SK-N-SH treated with all-trans-retinoic acid at 6 μM for 48 hours (cell line): Measurements from ENCODE around the gene SNTB2.

ENCODE experiments used
- ATAC-seq: fragments of 200-7000 bp; cut with Tn5 transposase; 3 replicates; pipeline ENCODE4 v1.9.1; 2020; ENCODE audit warnings: mild to moderate bottlenecking, moderate library complexity
- ARNTL ChIP-seq: fragments of 450-650 bp; formaldehyde crosslinking; IDR thresholded peaks from 2 replicates; pipeline ENCODE4 v1.5.0; 2020; ENCODE audit warnings: low read depth, mild to moderate bottlenecking, moderate library complexity, borderline replicate concordance
- BACH2 ChIP-seq: fragments of 250-450 bp; sonication (Bioruptor Pico); IDR thresholded peaks from 2 replicates; pipeline ENCODE4 v1.9.0; 2021; ENCODE audit warnings: mild to moderate bottlenecking, borderline replicate concordance
- CREB5 ChIP-seq: fragments of 250-450 bp; sonication (Bioruptor Pico); IDR thresholded peaks from 2 replicates; pipeline ENCODE4 v1.5.1; 2020; ENCODE audit warnings: low read depth, mild to moderate bottlenecking, moderate library complexity
- CSDC2 ChIP-seq: fragments of 250-450 bp; sonication (Bioruptor Pico); IDR thresholded peaks from 2 replicates; pipeline ENCODE4 v1.5.0; 2020; ENCODE audit warnings: mild to moderate bottlenecking, moderate library complexity
- CSRNP3 ChIP-seq: fragments of 250-450 bp; sonication (Bioruptor Pico); IDR thresholded peaks from 2 replicates; pipeline ENCODE4 v1.5.1; 2021; ENCODE audit warnings: mild to moderate bottlenecking, moderate library complexity
- GLIS3 ChIP-seq: fragments of 250-450 bp; sonication (Bioruptor Pico); IDR thresholded peaks from 2 replicates; pipeline ENCODE4 v1.5.0; 2020; ENCODE audit warnings: mild to moderate bottlenecking, moderate library complexity
- ISL1 ChIP-seq: fragments of 250-450 bp; sonication (Bioruptor Pico); IDR thresholded peaks from 2 replicates; pipeline ENCODE4 v2.1.2; 2022; ENCODE audit warnings: mild to moderate bottlenecking, moderate library complexity
- OSR1 ChIP-seq: fragments of 250-450 bp; sonication (Bioruptor Pico); IDR thresholded peaks from 2 replicates; pipeline ENCODE4 v1.8.0; 2022; ENCODE audit warnings: moderate library complexity, mild to moderate bottlenecking, inconsistent platforms
- PATZ1 ChIP-seq: fragments of 250-450 bp; sonication (Bioruptor Pico); IDR thresholded peaks from 2 replicates; pipeline ENCODE4 v1.8.0; 2020; ENCODE audit warnings: mild to moderate bottlenecking, moderate library complexity, borderline replicate concordance
- POU6F1 ChIP-seq: fragments of 250-450 bp; sonication (Bioruptor Pico); IDR thresholded peaks from 2 replicates; pipeline ENCODE4 v1.8.0; 2021; ENCODE audit warnings: low read depth, mild to moderate bottlenecking, moderate library complexity, borderline replicate concordance
- PPARA ChIP-seq: fragments of 250-450 bp; sonication (Bioruptor Pico); IDR thresholded peaks from 2 replicates; pipeline ENCODE4 v1.5.0; 2020; ENCODE audit warnings: mild to moderate bottlenecking, borderline replicate concordance
- SNAI2 ChIP-seq: fragments of 250-450 bp; sonication (Bioruptor Pico); IDR thresholded peaks from 2 replicates; pipeline ENCODE4 v1.5.0; 2020; ENCODE audit warnings: mild to moderate bottlenecking, moderate library complexity
- TCF4 ChIP-seq: fragments of 250-450 bp; sonication (Bioruptor Pico); IDR thresholded peaks from 2 replicates; pipeline ENCODE4 v1.8.0; 2021; ENCODE audit warnings: mild to moderate bottlenecking, moderate library complexity, borderline replicate concordance
- ZC3H10 ChIP-seq: fragments of 250-450 bp; sonication (Bioruptor Pico); IDR thresholded peaks from 2 replicates; pipeline ENCODE4 v1.5.1; 2021; ENCODE audit warnings: mild to moderate bottlenecking, moderate library complexity
- ZFP3 ChIP-seq: fragments of 250-450 bp; sonication (Bioruptor Pico); IDR thresholded peaks from 2 replicates; pipeline ENCODE4 v1.5.0; 2020; ENCODE audit warnings: mild to moderate bottlenecking, moderate library complexity
- ZFP30 ChIP-seq: fragments of 450-650 bp; formaldehyde crosslinking; IDR thresholded peaks from 2 replicates; pipeline ENCODE4 v1.5.0; 2022; ENCODE audit warnings: mild to moderate bottlenecking, moderate library complexity
- ZNF565 ChIP-seq: fragments of 450-650 bp; formaldehyde crosslinking; conservative IDR thresholded peaks from 2 replicates; pipeline ENCODE4 v1.5.0; 2020; ENCODE audit warnings: low read depth, mild to moderate bottlenecking, moderate library complexity

Gene SNTB2

GRCh38 chr16:69180011-69180338 lies 7.0 kb upstream of the SNTB2 start (continued):
- TF ChIP-seq PATZ1 (CRISPR knock-in tag) (no peak), PPARA (CRISPR knock-in tag) (no peak), SNAI2 (CRISPR knock-in tag) (no peak)

- no peak for ATAC-seq
- TF ChIP-seq ZFP3 (CRISPR knock-in tag) (no peak), BACH2 (no peak), ARNTL (CRISPR knock-in tag) (no peak), POU6F1 (CRISPR knock-in tag) (no peak)
These were observed 4.1 kb upstream of the SNTB2 start for GRCh38 chr16:69182730-69183416.

GRCh38 chr16:69187446-69188235 lies 677 bp downstream of the SNTB2 start:
- ATAC-seq: peak; percentile 53
- TF ChIP-seq CSDC2 (CRISPR knock-in tag) (no peak), PPARA (CRISPR knock-in tag) (no peak), GLIS3 (CRISPR knock-in tag) (no peak), CREB5 (no peak), SNAI2 (CRISPR knock-in tag) (no peak), ZFP30 (CRISPR knock-in tag) (no peak), CSRNP3 (CRISPR knock-in tag) (no peak), TCF4 (CRISPR knock-in tag) (no peak), OSR1 (CRISPR knock-in tag) (no peak), ZC3H10 (CRISPR knock-in tag) (no peak), PATZ1 (CRISPR knock-in tag) (no peak), ZNF565 (CRISPR knock-in tag) (no peak), ISL1 (CRISPR knock-in tag) (no peak), POU6F1 (CRISPR knock-in tag) (no peak)
- TF ChIP-seq, all 23 proteins: peak for 0
